HG03439 (cell line): ENCODE results near the gene PALS2.

Experiments
- ATAC-seq: cut with Tn5 transposase; IDR thresholded peaks from one replicate; pipeline ENCODE4 v1.9.1; 2021; ENCODE audit warnings: mild to moderate bottlenecking, moderate library complexity; ENCODE audit not compliant: unreplicated experiment

Gene PALS2

GRCh38 chr7:24587853-24588252 is 14.6 kb downstream of the PALS2 start:
- peak; percentile 50 for ATAC-seq

DNA sequence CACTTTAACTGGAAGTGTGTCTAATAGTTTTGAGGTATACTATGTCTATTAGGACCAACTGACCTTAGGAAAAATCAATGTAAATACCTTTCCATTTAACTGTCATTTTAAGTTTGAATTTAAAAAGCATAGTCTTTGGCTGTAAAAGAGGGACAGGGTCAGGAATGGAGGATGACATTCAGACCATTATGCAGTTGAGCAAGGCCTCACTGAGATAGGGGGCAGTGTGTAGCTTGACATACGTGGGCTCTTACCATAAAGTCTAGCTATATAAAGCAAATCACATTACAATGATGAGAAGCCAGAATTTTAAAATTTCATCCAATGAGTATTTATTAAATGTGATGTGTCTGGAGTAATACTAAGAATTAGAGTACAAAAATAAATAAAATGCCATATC is 17.9 kb downstream of the PALS2 start:
- no peak for ATAC-seq

DNA sequence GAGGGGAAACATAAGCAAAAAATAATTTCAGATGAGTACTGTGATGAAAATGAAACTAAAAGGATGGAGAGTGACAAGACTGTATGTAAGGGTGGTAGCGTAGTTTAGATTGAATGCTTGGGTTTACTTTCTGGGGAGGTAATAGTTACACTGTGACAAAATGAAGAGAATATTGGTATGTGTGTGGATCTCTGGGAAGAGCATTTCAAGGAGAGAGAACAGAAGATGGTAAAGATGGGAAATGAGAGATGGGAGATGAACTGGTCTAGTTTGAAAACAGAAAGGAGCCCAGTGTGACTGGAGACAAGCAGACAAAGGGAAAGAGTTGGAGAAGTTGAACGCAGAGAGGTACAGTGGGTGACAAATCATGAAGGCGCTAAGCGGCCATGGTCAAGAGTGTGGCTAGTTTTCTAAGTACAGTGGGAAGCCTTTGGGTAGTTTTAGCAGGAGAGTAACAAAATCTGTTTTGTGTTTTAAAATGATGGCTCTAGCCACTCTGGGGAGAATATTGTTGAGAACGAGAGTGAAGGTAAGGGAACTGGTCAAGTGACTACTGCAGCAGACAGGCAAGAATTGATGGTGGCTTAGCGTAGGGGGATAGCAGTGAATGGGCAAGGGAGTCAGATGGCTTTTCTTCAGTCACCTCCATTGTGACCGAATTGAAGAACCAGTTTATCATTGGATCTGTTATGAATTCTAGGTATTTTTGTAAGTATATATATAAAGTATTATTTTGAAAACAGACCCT is 22.6 kb downstream of the PALS2 start:
- peak; percentile 60 for ATAC-seq

DNA sequence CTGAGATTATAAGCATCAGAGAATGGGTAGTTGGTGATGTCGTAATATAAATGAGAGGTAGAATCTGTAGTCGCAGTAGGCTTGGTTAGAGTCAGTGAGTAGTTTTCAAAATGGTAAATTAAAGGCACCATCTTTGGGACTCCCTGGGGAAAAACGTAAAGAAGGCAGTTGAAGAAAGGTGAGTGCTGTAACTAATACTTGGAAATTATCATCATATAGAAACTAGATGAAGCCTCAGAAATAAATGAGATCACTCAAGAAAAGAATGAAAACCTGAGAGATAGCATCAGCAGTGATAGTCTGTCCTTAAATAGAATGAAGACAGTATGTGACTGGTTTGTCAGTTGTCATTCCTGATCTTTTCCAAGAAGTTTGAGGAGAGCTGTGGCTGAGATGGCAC is 23.8 kb downstream of the PALS2 start:
- no peak for ATAC-seq

GRCh38 chr7:24601600-24601999 is 28.3 kb downstream of the PALS2 start:
- no peak for ATAC-seq

- no peak for ATAC-seq
Observed at GRCh38 chr7:24602860-24603456, 29.7 kb downstream of the PALS2 start.

GRCh38 chr7:24604630-24605029 is 31.4 kb downstream of the PALS2 start:
- no peak for ATAC-seq

DNA sequence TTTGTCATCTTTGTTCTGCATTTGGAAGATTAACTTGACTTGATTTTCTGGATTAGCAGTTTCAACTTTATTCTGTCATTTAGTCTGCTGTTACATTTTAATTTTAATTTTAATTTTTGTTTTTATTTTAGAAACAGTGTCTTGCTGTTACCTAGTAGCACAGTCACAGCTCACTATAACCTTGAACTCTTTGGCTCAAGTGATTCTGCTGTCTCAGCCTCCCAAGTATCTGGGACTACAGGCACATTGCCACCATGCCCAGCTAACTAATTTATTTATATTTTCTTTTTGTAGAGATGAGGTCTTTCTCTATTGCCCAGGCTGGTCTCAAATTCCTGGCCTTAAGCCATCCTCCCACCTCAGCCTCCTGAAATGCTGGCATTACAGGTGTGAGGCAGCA is 35.3 kb downstream of the PALS2 start:
- no peak for ATAC-seq

DNA sequence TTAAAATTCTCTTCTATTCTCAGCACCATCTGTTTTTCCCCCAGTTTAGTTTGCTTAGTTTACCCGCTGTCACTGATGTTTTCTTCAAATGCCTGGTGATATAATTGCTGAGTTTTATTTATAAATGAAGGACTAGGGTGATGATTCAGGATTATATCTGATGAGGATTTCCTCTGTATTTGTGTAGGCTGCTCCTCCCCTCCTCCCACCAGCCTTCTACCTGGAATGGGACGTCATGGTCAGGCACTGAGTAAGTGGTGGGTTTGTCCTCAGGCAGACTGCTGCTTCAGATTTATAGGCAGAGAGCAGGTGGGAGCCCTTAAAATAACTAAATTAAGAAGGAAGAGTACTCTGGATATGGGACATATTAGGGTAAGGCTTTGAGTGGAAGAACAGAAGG is 35.8 kb downstream of the PALS2 start:
- no peak for ATAC-seq

GRCh38 chr7:24609570-24609969 is 36.3 kb downstream of the PALS2 start:
- no peak for ATAC-seq

DNA sequence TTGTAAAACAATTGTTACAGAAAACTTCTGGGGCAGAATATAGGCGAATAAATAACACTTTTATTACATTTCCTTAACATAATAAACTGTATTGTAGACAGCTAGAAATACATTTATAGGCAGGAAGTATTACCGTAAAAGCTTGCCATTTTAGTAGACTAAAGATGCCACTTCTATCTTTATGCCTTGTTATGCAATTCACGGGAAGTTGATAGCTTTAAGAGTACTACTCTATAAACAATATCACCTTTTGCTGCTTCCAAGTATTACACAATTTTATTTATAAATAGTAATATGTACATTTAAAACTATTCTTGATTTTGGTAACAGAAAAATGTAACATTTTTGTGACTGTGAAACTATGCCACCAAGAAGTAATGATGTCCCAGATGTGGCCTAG is 37.9 kb downstream of the PALS2 start:
- ATAC-seq = no peak

DNA sequence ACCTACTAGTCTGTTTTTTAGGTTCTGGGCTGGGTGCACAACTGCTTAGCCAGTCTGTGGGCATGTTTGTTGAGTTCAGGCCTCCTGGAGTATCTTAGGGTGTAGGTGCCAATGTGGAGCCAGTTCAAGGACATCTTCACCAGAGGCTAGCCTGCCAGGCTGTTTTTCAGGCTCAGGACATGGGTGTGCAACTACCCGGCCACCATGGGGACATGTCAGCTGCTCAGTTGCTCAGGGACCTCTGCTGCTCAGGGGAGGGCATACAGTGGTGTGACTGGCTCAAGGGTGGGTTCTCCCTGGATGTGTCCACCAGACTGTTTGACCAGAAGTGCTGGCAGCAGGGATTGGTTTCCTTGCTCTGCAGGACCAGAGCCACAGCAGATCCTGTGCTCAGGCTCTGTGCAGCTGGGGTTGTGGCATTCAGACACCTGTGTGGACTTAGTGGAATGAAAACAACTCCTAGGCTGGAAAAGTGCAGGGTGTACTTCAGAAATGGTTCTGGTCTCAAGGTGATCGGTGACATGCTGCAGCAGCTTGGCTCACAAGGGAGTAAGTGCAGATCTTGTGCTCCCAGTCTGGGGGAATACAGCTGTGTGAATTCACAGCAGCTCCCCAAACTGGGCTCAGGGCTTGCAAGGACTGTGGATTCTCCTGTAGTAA is 44.8 kb downstream of the PALS2 start:
- ATAC-seq = no peak

- no peak for ATAC-seq
Observed at GRCh38 chr7:24619978-24620377, 46.7 kb downstream of the PALS2 start.

GRCh38 chr7:24622646-24623182 is 49.5 kb downstream of the PALS2 start:
- ATAC-seq = no peak
